NCI-H2171 treated with DMSO at 0.1 percent for 48 hours (cell line): ENCODE data around the gene RPS28.
"Not testable (repeated sequence)": the region's sequence is repeated elsewhere in the genome, so short reads cannot be mapped to it uniquely, and the experiment has no call there.

Source experiments
- DNase-seq: peaks from one replicate; lab custom pipeline; 2025; lab: John Stamatoyannopoulos, UW

RPS28 gene

GRCh38 chr19:8342684-8343482, 21.6 kb downstream of the RPS28 start, which contains the start of gene KANK3:
KANK3 (minus strand) TSS chr19:8343262; CDS start chr19:8337828, 5,434 bp downstream.
- DNase-seq, result peak; percentile 86

- no peak for DNase-seq
Measured at GRCh38 chr19:8343483-8343844, 22.2 kb downstream of the RPS28 start.

GRCh38 chr19:8349629-8350372, 28.5 kb downstream of the RPS28 start:
- not testable (repeated sequence) for DNase-seq

GRCh38 chr19:8352134-8352827, 31.0 kb downstream of the RPS28 start:
- DNase-seq, result peak; percentile 60

- not testable (repeated sequence) for DNase-seq
Measured at GRCh38 chr19:8352845-8353244, 31.5 kb downstream of the RPS28 start.

- no peak for DNase-seq
Measured at GRCh38 chr19:8355631-8356402, 34.5 kb downstream of the RPS28 start.

GRCh38 chr19:8357007-8357521, 35.8 kb downstream of the RPS28 start:
- DNase-seq, result peak; percentile 40

GRCh38 chr19:8358948-8359347, 37.7 kb downstream of the RPS28 start:
- no peak for DNase-seq

- DNase-seq, result no peak
Measured at GRCh38 chr19:8360196-8360595, 38.9 kb downstream of the RPS28 start.

- peak; percentile 65 for DNase-seq
Measured at GRCh38 chr19:8361921-8362793, 40.9 kb downstream of the RPS28 start.

- DNase-seq, result no peak
Measured at GRCh38 chr19:8363803-8364771, 42.8 kb downstream of the RPS28 start, which contains the start of gene ANGPTL4. ANGPTL4 (plus strand) TSS chr19:8364155; CDS start chr19:8364322, 167 bp downstream.

GRCh38 chr19:8366121-8366581, 44.9 kb downstream of the RPS28 start:
- no peak for DNase-seq

GRCh38 chr19:8366961-8367326, 45.6 kb downstream of the RPS28 start:
- no peak for DNase-seq

GRCh38 chr19:8367327-8368001, 46.2 kb downstream of the RPS28 start:
- peak; percentile 76 for DNase-seq

GRCh38 chr19:8370176-8371010, 49.1 kb downstream of the RPS28 start:
- no peak for DNase-seq

- DNase-seq, result no peak
Measured at GRCh38 chr19:8371011-8371804, 49.9 kb downstream of the RPS28 start.
